Adipose tissue (tissue), 3 donors: ENCODE measurements around the gene ASB8. TPM values are rescaled to one million over a fixed set of nuclear protein-coding genes. Genes with fewer than 3 reads are reported as not detected.

Source experiments
- H3K27ac ChIP-seq: one replicate; pipeline ENCODE4 v1.5.1; 2013; ENCODE audit warnings: low read depth, low read length
- WGBS, 3 donors: extraction: QIAGEN DNeasy Blood & Tissue Kit; methylation state at CpG; one replicate each; pipeline ENCODE4 v1.1.7; 2013; 5-methylcytosine and 5-hydroxymethylcytosine counted together
- polyA plus RNA-seq, 3 donors: library from polyadenylated mRNA; stranded (reverse); fragments of 200-250 nt; gene quantifications; one replicate each; pipeline ENCODE4 v1.2.3, GENCODE V29; 2013
- donor health status: healthy with polysubstance abuse.
- donor health status: Bipolar disorder and iron deficiency.
- donor health status: healthy.

Gene ASB8, protein sequence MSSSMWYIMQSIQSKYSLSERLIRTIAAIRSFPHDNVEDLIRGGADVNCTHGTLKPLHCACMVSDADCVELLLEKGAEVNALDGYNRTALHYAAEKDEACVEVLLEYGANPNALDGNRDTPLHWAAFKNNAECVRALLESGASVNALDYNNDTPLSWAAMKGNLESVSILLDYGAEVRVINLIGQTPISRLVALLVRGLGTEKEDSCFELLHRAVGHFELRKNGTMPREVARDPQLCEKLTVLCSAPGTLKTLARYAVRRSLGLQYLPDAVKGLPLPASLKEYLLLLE
- 10 to 100 TPM; 15.5 to 18.2 (median 18.0) TPM for polyA plus RNA-seq

DNA sequence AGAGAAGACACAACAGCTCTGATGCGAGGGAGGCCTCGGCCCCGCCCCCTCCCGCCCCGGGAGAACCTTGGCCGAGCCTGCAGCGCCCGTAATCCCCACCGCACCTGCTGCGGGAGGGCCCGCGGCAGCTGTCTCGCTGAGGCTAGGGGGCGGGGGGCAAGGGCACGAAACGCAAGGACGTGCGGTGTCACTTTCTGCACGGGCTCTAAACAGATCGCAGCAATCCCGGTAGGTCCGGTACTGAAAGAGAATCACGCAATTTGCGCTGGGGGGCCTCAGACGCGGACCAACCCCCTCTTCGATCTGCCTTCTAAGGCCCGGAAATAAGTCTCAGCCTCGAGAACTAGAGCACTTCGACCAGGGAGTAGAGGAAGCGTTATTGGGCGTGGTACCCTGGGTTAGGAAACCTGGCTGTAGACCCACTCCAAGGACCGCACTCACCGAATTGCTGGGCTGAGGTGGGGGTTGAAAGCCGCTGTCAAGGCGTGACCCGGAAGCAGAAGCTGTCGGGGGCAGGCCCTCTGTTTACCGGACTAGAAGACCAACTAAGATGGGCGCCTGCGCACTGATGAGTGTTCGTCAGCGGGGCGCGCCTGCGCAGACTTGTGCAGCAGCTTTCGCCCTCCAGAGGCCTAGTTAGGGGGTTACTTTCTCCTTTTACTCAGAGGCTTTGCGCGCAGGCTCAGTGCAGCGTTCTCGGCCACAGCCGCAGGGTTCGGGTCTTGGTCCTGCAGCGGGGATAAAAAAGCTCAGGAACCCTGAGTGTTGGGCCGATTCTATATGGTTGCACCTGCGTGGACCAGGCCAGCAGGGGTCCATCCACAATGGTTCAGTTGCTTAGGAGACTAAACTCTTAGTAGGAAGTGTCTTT, at the start of gene ASB8:
Gene ASB8, minus strand, starts transcription at position 498 of the 871 bp plus-strand sequence. CDS start 4,019 bp downstream, outside the sequence.
- 0 to 1% (median 1%) methylated on average over 56 of the region's 56 CpGs for WGBS, 3 donors
- no peak within 1 kb of the TSS for H3K27ac ChIP-seq

DNA sequence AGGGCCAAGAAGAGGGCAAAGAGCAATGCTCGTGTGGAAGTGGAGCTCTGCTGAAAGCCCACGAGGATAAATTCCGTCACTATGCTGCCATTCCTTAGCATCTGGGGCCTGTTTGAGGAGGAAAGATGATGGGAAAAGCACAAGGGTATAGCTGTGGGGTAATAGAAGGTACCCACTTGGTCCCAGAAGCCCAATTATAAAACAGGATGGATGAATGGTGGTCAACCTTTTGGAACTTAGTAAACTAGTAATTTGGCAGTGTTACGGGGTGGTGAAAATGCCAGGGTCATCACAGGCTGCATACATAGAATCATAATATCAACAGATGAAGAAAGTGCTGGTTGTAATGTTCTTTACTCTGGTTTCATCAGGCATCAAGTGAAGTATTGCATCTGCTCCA, 45.9 kb upstream of the ASB8 start, which contains the start of gene OR10AD1:
Gene OR10AD1, minus strand, starts transcription at position 101 of the 400 bp plus-strand sequence. Its CDS starts 0 bp downstream, at position 101.
- 82 to 90% (median 88%) methylated on average over 4 of the region's 4 CpGs for WGBS, 3 donors
- H3K27ac ChIP-seq, result no peak within 1 kb of the TSS

DNA sequence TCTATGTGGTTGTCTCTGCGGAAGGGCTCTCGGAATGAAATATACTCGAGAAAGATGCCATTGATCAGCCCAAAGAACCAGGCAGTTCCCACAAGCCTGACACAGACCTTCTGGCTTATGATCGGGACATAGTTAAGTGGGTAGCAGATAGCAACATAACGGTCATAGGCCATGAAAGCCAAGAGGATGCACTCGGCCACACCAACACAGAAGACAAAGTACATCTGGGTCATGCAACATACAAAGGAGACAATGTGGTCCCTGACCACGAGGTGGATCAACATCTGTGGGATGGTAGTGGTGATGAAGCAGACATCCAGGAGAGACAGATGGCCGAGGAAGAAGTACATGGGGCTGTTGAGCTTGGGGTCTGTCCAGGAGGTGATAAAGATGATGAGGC, 45.5 kb upstream of the ASB8 start:
- no peak overlapping the region for H3K27ac ChIP-seq
- WGBS, 3 donors, result 91 to 93% (median 92%) methylated on average over 8 of the region's 8 CpGs

DNA sequence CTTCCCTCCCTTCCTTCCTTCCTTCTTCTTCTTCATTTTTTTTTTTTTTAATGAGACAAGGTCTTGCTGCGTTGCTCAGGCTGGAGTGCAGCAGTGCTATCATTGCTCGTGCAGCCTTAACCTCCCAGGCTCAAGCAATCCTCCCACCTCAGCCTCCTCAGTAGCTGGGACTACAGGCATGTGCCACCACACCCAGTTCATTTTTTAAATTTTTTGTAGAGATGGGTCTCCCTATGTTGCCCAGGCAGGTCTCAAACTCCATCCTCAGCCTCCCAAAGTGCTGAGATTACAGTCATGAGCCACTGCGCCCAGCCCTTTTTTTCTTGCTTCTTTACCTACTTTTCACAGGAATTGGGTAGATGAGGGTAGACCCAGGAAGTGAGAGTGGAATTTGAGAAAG, 44.2 kb upstream of the ASB8 start:
- WGBS, 3 donors, result 83 to 98% (median 88%) methylated on average over 3 of the region's 3 CpGs
- no peak overlapping the region for H3K27ac ChIP-seq

DNA sequence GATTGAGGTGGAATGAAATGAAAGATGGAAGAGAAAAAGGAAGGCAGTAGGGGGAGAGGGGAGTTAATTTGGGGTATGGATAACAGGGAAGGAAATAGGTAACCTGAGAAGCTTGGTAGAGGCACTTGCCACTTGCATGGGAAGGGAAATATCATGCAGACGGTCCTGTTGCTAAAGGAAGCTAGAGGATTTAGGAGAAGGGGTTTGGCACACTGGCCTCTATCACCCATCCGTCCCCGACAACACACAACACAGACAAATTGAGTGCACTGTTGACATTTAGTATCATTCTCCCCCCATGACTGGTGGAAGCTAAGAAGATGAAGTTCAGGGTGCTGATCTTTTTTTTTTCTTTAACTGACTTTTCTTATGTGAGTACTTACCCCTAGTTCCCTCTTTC, 43.8 kb upstream of the ASB8 start:
- no peak overlapping the region for H3K27ac ChIP-seq
- 74 to 95% (median 74%) methylated on average over 3 of the region's 3 CpGs for WGBS, 3 donors

DNA sequence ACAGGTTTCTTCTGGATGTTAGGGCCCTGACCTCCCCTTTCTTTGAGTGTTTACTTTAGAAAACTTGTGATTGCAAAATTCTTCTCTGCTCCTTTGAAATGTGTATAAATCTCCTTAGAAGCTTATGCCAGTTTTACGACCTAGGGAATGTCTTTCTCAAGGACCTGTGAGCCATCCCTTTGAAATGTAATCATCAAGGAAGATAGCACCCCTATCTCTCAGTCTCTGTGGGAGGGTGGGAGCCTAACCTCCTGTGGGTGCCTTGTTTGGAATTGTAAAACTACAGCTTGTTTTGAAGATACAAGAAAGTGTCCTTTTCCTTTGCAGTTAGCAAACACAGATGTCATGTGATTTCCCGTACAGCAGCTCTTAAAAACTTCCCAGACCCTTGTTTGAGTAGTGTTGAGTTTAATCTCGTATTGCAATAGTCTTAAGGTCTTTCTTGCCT, 42.5 kb upstream of the ASB8 start:
- 36 to 48% (median 38%) methylated on average over 3 of the region's 3 CpGs for WGBS, 3 donors
- no peak overlapping the region for H3K27ac ChIP-seq

DNA sequence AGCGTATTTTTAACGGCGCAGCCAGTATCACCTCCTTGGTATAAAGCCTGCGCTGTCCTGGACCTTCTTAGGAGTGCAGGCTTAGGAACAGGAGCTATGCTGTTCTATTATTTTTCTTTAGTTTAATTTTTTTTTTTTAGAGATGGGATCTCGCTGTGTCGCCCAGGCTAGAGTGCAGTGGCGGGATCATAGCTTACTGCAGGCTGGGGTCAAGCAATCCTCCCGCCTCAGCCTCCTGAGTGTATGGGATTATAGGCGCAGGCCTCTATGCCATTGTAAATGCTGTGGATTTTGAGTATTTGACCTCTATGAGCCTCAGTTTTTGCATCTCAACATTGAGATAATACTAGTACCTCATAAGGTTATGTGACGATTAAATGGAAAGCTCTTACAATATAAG, 41.7 kb upstream of the ASB8 start:
- H3K27ac ChIP-seq, result peak overlapping the region; percentile 93
- WGBS, 3 donors, result 59 to 67% (median 61%) methylated on average over 10 of the region's 10 CpGs

DNA sequence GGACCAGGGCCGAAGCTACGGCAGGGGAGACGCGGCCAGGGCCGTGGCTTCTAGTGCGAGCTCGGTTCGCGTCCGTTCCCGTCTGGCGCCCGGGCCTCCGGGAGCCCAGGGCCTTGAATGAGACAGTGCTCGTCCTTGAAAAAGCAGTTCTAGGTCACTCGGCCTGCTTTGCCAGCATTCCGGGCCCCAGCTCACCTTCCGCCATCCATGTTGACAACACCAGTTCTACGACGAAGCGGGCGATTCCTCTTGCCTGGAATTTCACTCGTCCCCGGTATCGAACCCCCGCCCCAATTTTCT, 41.3 kb upstream of the ASB8 start:
- WGBS, 3 donors, result 7 to 13% (median 10%) methylated on average over 26 of the region's 26 CpGs

DNA sequence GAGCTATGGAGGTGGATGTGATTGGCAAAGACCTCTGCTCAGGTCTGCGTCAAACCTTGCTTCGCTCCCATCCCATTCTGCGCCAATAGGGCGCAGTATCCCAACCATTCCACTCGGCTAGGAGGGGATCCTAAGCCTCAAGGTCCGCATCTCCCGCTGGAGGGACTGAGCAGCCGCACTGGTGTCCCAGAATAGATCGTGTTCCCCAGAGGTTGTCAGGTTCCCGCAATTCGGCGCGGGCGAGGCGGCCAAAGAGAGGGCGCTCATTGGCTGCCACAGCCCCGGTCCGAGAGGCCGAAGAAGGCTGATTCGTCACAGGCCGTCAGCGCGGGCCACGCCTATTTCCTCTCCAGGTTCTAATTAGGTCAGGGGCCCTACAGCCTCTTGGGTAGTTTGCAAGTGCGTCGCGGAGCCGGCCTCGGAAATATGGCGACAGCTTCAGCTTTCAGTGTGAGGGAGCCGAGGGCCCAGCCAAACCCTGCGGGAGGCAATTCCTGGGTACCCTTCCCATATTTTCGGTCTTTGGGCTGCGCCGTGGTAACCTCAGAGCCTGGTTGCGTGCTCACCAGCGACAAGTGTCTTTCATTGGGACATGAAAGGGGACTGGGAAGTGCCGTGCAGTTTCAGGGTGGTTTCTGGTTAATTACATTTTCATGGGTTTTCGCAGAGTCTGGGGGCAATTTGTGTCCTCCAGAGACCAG, 40.8 kb upstream of the ASB8 start:
- 0 to 1% (median 0%) methylated on average over 39 of the region's 39 CpGs for WGBS, 3 donors
- H3K27ac ChIP-seq, result peak overlapping the region; percentile 93

More for the DNA sequence above, 41.3 kb upstream of the ASB8 start:
- H3K27ac ChIP-seq, result peak overlapping the region; percentile 93

DNA sequence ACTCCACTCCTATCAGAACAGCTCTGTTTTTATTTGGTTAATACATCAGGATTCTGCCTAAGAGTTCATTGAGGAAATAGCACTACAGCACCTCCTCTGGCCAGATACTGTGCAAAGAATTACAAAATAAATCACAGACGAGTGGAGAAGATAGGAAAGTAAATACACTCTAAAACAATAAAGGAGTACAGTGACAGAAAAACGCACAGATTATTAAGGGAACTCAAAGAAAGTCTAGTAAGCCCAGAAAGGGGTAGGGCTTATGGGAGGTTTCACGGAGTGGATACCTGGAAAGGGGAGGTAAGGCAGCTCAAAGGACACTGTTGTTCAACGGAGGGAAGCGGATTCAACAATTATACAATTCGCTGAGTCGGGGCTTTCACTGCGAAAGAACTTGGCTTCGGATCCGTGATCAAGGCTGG, 40.2 kb upstream of the ASB8 start:
- WGBS, 3 donors, result 0 to 1% (median 0%) methylated on average over 10 of the region's 10 CpGs

DNA sequence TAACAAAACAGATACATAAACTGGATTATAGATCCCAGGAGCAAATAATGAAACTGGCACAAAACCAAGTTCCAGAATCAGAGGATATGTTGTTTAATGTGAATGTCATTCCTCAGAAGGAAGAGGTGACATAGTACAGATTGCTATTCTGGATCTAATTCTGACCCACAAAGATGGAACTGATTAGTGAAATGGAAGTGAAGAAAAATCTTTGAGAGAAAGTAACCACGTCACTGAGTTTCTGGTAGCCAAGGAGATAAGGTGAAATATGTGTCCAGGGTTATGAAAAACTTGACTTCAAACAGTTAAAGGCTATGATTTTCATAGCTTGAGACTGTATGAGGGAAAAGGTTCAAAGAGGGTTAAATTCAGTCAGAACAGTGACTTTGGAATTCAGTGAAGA, 37.5 kb upstream of the ASB8 start:
- WGBS, 3 donors, result 49 to 66% (median 59%) methylated on average over 1 of the region's 1 CpG
- no peak overlapping the region for H3K27ac ChIP-seq

More for the DNA sequence above, 40.2 kb upstream of the ASB8 start:
- H3K27ac ChIP-seq, result peak overlapping the region; percentile 85

DNA sequence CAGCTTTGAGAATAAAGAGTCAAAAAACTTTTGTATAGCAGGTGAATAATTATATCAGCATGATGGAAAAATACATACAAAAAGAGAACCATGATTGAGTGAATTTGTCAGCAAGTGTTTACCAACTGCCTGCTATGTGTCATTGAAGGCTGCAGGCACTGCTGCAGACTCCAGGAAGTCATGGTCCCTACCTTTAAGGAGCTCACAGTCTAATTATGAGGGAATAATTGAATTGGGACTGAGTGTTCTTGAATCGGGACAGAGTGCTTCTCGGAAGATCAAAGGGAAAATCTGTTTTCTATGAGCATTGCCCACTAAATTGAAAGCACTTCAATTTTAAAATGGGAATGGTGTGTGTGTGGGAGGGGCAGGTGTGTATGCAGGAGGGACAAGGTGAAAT, 36.3 kb upstream of the ASB8 start:
- H3K27ac ChIP-seq, result no peak overlapping the region
- WGBS, 3 donors, result 61 to 75% (median 74%) methylated on average over 2 of the region's 2 CpGs

DNA sequence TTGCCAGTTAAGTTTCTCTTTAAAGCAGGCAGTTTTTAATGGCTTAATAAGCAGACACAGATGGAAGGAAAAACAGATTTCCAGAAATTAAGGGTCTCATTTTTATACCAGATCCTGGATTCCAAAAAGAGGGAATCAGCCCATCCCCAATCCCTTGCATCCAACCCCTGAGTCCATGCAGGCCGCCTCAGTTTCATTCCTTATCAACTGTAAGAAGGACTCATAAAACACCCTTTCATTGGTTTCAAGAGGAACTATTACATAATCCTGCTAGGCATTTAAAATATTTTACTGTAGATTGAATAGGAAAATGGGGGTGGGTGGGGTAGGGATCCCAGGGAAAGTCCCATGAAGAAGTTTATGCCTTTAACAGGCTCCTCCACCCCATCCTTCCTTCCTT, 35.5 kb upstream of the ASB8 start:
- WGBS, 3 donors, result 52 to 93% (median 76%) methylated on average over 1 of the region's 1 CpG
- no peak overlapping the region for H3K27ac ChIP-seq

DNA sequence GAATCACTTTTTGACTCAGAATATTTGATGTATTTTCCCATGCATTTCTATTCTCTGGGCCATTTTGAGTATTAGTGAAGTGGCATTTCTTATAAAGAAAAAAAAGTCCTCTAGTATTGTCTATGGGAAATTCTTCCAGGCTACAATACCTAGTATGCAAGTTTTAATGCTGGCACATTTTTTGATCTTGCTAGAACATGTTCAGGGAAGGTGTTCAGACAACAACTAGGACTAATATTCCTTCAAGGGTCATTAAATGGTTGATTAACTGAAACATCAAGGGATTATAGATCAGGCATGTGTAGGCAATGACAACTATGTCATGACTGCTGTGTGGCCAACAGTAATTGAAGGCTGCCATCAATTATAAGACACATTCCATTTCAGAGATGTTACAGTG, 33.8 kb upstream of the ASB8 start:
- no peak overlapping the region for H3K27ac ChIP-seq

DNA sequence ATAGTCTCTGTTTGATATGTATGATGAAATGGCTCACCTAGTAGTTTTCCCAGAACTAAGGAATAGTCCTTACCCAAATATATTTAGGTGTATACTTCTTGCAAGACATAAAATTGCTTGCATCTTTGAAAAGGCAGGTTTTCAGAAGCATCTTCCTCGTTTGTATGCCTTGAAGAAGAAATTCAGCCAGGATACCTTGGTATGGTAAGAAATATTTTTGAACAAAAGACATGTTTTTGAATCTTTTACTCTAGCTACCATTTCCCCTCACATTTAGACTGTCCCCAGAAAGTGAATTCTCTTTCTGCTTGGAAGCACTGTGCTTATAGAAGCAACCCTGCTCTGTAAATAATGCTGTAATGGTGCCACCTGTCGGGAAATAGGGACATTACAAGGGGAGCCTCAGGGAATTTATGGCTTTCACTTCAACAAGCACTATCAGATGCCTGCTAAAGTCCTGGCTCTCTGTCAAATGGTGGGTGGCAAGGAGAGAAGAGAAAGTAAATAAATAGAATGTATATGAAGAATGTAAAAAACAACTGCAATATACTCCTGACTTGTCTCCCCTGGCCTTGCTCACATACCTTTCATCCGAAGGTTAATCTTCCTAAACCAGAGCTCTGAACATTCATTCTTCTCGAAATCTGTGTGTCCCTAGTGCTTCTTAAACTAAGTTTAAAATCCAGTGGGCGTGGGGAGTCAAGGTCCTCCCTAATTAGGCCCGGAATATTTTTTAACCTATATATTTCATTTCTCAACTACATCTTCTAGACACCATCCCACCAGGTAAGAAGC, 32.2 kb upstream of the ASB8 start:
- no peak overlapping the region for H3K27ac ChIP-seq
- WGBS, 3 donors, result 38 to 46% (median 41%) methylated on average over 6 of the region's 6 CpGs

DNA sequence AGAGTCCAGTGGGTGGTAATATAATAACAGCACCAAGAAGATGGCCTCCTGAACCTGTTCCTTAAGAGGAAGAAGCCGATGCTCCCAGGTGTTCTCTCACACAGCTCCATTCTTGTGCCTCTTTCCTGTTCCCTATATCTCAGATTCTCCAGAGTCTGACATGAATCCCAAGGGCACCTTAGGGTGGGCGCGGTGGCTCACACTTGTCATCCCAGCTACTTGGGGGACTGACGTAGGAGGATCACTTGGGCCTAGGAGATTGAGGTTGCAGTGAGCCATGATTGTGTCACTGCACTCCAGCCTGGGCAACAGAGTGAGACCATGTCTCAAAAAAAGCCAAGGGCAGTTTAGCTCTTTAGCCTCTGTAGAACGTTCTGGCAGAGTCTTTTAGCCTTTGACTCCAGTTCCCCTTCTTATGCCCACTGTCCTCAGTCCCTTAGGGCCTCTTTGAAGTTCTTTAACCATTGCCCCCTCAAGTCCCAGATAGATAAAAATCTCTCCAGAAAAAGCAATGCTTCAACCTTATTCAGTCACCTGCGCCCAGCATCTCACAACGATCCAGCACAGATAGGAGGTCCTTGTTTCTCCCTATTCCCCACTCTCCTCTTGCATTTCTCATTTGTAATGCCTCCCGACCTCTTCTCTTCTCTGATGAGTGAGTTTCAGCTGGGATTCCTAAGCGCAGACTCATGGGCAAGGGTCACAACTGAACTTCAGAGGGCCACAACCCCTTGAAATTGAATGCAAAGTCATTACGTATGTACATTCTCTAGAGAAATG, 30.8 kb upstream of the ASB8 start:
- no peak overlapping the region for H3K27ac ChIP-seq
- 77 to 86% (median 84%) methylated on average over 10 of the region's 10 CpGs for WGBS, 3 donors

DNA sequence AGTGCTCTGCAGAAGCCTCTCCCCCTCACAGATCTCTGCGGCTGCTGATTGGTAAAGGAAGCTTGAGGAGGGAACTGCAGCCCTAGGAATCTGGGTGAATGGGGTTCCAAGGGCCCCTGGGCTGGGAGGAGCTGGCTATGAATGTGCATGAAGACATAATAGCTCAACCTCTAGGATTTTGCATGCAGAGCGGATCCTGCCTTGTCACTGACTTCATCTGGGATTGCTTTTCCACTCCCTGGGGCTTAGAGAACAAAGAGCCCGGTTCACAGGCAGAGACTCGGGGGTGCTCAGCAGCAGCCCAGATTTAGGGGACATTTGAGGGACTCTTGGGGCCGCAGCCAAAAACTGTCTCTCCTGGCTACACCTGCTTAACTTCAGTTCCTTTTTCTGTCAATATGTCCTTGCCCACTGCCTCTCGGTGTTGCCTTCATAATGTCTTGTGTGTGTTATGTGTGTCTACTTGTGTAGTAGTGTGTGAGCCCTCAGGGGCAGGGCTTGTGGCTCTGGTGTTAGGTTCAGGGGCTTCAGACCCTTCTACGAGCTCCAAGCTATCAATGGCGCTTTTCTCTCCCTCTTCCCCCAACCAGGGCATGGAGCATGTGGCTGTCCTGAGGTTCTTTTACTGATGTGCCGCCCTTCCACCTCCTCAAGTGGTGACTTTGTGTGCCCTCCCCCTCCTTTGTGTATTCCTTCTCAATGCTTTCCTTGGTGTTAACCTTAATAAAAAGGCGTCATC, 28.0 kb upstream of the ASB8 start:
- 61 to 71% (median 65%) methylated on average over 10 of the region's 10 CpGs for WGBS, 3 donors
- H3K27ac ChIP-seq, result no peak overlapping the region
